ENCODE measurements around the gene HSD17B3.
"Not testable (repeated sequence)": the region's sequence is repeated elsewhere in the genome, so short reads cannot be mapped to it uniquely, and the experiment has no call there.

HSD17B3 gene

DNA sequence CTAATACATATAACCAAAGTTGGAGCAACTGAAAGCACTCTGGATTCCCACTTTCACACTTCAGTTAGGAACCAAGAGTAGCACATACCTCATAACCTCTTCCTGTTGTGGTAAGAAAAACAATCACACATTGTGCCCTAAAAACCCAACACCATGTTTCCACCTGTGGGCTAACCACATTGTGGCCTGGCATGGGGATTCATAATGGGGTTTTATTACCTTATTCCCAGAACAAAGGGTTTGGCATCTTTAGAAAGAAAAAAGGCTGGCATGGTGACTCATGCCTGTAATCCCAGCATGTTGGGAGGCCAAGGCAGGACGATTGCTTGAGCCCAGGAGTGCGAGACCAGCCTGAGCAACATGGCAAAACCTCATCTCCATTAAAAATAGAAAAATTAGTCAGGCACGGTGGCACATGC lies 60.6 kb downstream of the HSD17B3 start:
- Histone ChIP-seq H3K9me3 (ENCODE audit: insufficient read depth, low read length) (no peaks in the 10 kb centered on the region), H4K20me1 (ENCODE audit: insufficient read depth, low read length) (no peaks in the 10 kb centered on the region), H3K27ac (ENCODE audit: low read length) (no peak overlapping the region), H2AFZ (ENCODE audit: low read depth, low read length) (no peak overlapping the region), H3K27me3 (ENCODE audit: low read depth, low read length) (peaks cover 12% of the 10 kb centered on the region; the same call in 1 of the 2 replicates), H3K79me2 (ENCODE audit: low read length) (no peaks in the 10 kb centered on the region), H3K9ac (ENCODE audit: low read length) (no peak overlapping the region), H3K4me3 (ENCODE audit: low read length) (no peak overlapping the region), H3K4me2 (ENCODE audit: low read length) (no peak overlapping the region), H3K4me1 (ENCODE audit: low read length) (peaks cover 28% of the 10 kb centered on the region), H3K36me3 (replicated peaks; ENCODE audit: low read depth, low read length) (no peaks in the 10 kb centered on the region)
- TF ChIP-seq EZH2phosphoT487 (IDR thresholded peaks at IDR 0.05; ENCODE audit: low read depth) (no peak), CTCF (IDR thresholded peaks at IDR 0.05; ENCODE audit: low read depth, low read length) (no peak)

GRCh38 chr9:96236854-96237550 lies 65.0 kb downstream of the HSD17B3 start:
- TF ChIP-seq CTCF (IDR thresholded peaks at IDR 0.05; ENCODE audit: low read depth, low read length), result no peak
- H3K27me3 ChIP-seq (ENCODE audit: low read depth, low read length), result peaks cover 17% of the 10 kb centered on the region

DNA sequence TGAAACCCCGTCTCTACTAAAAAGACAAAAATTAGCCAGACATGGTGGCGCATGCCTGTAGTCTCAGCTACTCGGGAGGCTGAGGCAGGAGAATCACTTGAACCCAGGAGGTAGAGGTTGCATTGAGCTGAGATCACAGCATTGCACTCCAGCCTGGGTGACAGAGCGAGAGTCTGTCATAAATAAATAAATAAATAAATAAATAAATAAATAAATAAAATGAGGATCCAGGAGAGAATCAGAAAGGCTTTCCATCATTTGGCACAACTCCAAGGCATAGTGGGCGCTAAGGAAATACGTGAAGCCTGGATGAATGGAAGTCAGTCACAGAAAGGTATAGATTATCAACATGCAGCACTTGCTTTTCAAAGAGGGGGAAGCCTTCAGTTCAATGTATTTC lies 65.6 kb downstream of the HSD17B3 start:
- not testable (repeated sequence) for H2AFZ ChIP-seq (ENCODE audit: low read depth, low read length); H3K4me3 ChIP-seq (ENCODE audit: low read length); H3K4me2 ChIP-seq (ENCODE audit: low read length); H3K4me1 ChIP-seq (ENCODE audit: low read length); H3K9me3 ChIP-seq (ENCODE audit: insufficient read depth, low read length); H3K9ac ChIP-seq (ENCODE audit: low read length); H3K27ac ChIP-seq (ENCODE audit: low read length); H3K79me2 ChIP-seq (ENCODE audit: low read length); H4K20me1 ChIP-seq (ENCODE audit: insufficient read depth, low read length); H3K36me3 ChIP-seq (replicated peaks; ENCODE audit: low read depth, low read length)
- peaks cover 17% of the 10 kb centered on the region for H3K27me3 ChIP-seq (ENCODE audit: low read depth, low read length)

More at GRCh38 chr9:96236854-96237550, 65.0 kb downstream of the HSD17B3 start:
- Histone ChIP-seq H3K79me2 (ENCODE audit: low read length) (no peaks in the 10 kb centered on the region), H2AFZ (ENCODE audit: low read depth, low read length) (no peak overlapping the region), H3K27ac (ENCODE audit: low read length) (no peak overlapping the region), H3K36me3 (replicated peaks; ENCODE audit: low read depth, low read length) (no peaks in the 10 kb centered on the region), H3K9ac (ENCODE audit: low read length) (no peak overlapping the region), H3K4me1 (ENCODE audit: low read length) (peaks cover 13% of the 10 kb centered on the region), H4K20me1 (ENCODE audit: insufficient read depth, low read length) (no peaks in the 10 kb centered on the region), H3K4me3 (ENCODE audit: low read length) (no peak overlapping the region), H3K4me2 (ENCODE audit: low read length) (no peak overlapping the region), H3K9me3 (ENCODE audit: insufficient read depth, low read length) (no peaks in the 10 kb centered on the region)

GRCh38 chr9:96232539-96233241 lies 69.3 kb downstream of the HSD17B3 start:
- no peak overlapping the region for H3K4me2 ChIP-seq (ENCODE audit: low read length)
- no peaks in the 10 kb centered on the region for H3K79me2 ChIP-seq (ENCODE audit: low read length)

More at GRCh38 chr9:96232539-96233241, 69.3 kb downstream of the HSD17B3 start:
- Histone ChIP-seq H3K27ac (ENCODE audit: low read length) (no peak overlapping the region), H3K9me3 (ENCODE audit: insufficient read depth, low read length) (no peaks in the 10 kb centered on the region), H3K36me3 (replicated peaks; ENCODE audit: low read depth, low read length) (no peaks in the 10 kb centered on the region), H3K27me3 (ENCODE audit: low read depth, low read length) (peaks cover 11% of the 10 kb centered on the region), H3K9ac (ENCODE audit: low read length) (no peak overlapping the region), H2AFZ (ENCODE audit: low read depth, low read length) (no peak overlapping the region), H3K4me3 (ENCODE audit: low read length) (no peak overlapping the region), H3K4me1 (ENCODE audit: low read length) (no peaks in the 10 kb centered on the region), H4K20me1 (ENCODE audit: insufficient read depth, low read length) (no peaks in the 10 kb centered on the region)
- TF ChIP-seq EZH2phosphoT487 (IDR thresholded peaks at IDR 0.05; ENCODE audit: low read depth) (no peak), CTCF (IDR thresholded peaks at IDR 0.05; ENCODE audit: low read depth, low read length) (peak; percentile 89)

Measured in OCI-LY3 (cell line).